Upper lobe of left lung (tissue), 6 donors: ENCODE results near the gene CRYGC. TPM values are rescaled to one million over a fixed set of nuclear protein-coding genes. Genes with fewer than 3 reads are reported as not detected.
"Not testable (repeated sequence)": the region's sequence is repeated elsewhere in the genome, so short reads cannot be mapped to it uniquely, and the experiment has no call there.

ENCODE experiments used
- ATAC-seq, 2 donors: fragments of 200-7000 bp; cut with Tn5 transposase; one replicate each; pipeline ENCODE4 v1.9.1; 2022; ENCODE audit warnings: mild to moderate bottlenecking in 2 of 2, moderate library complexity in 2 of 2; ENCODE audit not compliant: low FRiP score in 2 of 2
- DNase-seq, 2 donors: peaks; one replicate each; pipeline ENCODE4 v3.0.0-alpha.2; 2019 to 2020
- H3K27ac ChIP-seq, 4 donors: fragments of 200-600 bp; sonication (generic); one replicate each; pipeline ENCODE4 v1.5.1; 2016 to 2019
- H3K27me3 ChIP-seq, 4 donors: fragments of 200-600 bp; sonication (generic); one replicate each; pipeline ENCODE4 v1.5.1; 2017 to 2019
- H3K36me3 ChIP-seq, 4 donors: fragments of 200-600 bp; sonication (generic); one replicate each; pipeline ENCODE4 v1.5.1; 2016 to 2019
- H3K4me1 ChIP-seq, 4 donors: fragments of 200-600 bp; sonication (generic); one replicate each; pipeline ENCODE4 v1.5.1; 2018 to 2019
- H3K4me3 ChIP-seq, 4 donors: fragments of 200-600 bp; sonication (generic); one replicate each; pipeline ENCODE4 v1.5.1; 2017 to 2019; ENCODE audit warnings: mild to moderate bottlenecking in 2 of 4, moderate library complexity in 1 of 4
- H3K9me3 ChIP-seq, 4 donors: fragments of 200-600 bp; sonication (generic); one replicate each; pipeline ENCODE4 v1.5.1; 2018 to 2019
- CTCF ChIP-seq, 6 experiments: fragments of 450-650 bp in 4 of 6; fragments of 200-600 bp in 2 of 6; sonication (generic) in 2 of 6; IDR thresholded peaks; one replicate each; pipeline ENCODE4 v1.5.1; 2016 to 2019; ENCODE audit warnings: antibody characterized with exemption in 6 of 6
- EP300 ChIP-seq, 4 donors: sonication (generic); formaldehyde crosslinking; IDR thresholded peaks; one replicate each; pipeline ENCODE4 v1.5.1; 2017; ENCODE audit warnings: antibody characterized with exemption in 4 of 4, control low read depth in 2 of 4
- POLR2A ChIP-seq, 4 donors: fragments of 450-650 bp; IDR thresholded peaks; one replicate each; pipeline ENCODE4 v1.5.1; 2016 to 2017; ENCODE audit warnings: antibody characterized with exemption in 4 of 4, mild to moderate bottlenecking in 2 of 4
- POLR2AphosphoS5 ChIP-seq, 2 donors: sonication (generic); formaldehyde crosslinking; IDR thresholded peaks; one replicate each; pipeline ENCODE4 v1.5.1; 2017; ENCODE audit warnings: antibody characterized with exemption in 2 of 2
- WGBS, 2 donors: methylation state at CpG; one replicate each; pipeline ENCODE4 v1.1.5; 2017 to 2018; 5-methylcytosine and 5-hydroxymethylcytosine counted together
- total RNA-seq, 6 donors: library from RNA; depleted of rRNA in 4 of 6; stranded (reverse); fragments of >200 nt in 4 of 6; gene quantifications; one replicate each; pipeline versions ENCODE4 v1.1.0 to v1.2.1, GENCODE V29; 2016 to 2021
- donor health status: DM: no; HTN: no; CAD: no; lungs with moderate emphysema.
- donor health status: DM: no; HTN: yes; CAD: no; lungs with severe emphysema.

CRYGC gene
- total RNA-seq, 6 donors from 2014 or later: not detected

DNA sequence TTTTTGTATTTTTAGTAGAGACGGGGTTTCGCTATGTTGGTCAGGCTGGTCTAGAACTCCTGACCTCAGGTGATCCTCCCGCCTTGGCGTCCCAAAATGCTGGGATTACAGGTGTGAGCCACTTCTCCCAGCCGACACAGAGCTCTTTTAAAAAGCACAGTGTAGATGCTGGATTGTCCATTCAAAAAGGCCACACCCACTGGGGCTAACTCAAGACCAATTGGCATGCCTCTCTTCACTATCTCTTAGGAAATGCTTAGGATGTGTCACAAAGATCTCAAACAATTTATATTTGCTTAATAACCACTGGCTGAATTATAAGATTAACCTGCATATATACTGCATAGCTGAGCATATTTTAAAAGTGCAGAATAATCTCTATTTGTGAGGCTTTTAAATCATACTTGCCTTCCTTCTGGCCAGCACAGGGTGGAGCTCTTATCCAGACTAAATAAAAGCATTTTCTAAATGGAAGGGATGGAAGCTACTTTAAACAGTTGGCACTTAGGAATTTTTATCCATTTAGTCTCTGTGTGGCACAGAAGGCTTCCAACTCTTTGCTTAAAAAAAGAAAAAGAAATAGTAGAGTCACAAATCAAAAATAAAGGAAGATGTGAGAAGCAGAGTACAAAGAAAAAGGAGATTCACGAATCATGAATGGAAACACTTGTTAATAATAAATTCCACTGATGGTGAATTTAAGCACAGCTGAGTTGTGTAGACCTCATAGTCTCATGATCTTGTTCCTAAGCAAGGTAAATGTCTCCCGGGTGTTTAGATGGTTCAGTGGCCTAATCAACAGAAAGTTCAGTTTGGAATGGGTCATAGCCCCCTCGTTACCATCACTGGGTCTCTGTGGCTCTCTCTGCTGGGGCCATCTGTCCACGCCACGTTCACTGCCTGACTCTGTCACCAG lies 27.7 kb downstream of the CRYGC start:
- Histone ChIP-seq H3K27ac (no peak overlapping the region), H3K9me3 (no peaks in the 10 kb centered on the region), H3K36me3 (no peaks in the 10 kb centered on the region), H3K4me3 (no peak overlapping the region), H3K27me3 (no peaks in the 10 kb centered on the region), H3K4me1 (no peaks in the 10 kb centered on the region)
- no peak for TF ChIP-seq POLR2A (IDR thresholded peaks at IDR 0.05)
- TF ChIP-seq POLR2AphosphoS5 (IDR thresholded peaks at IDR 0.05): no peak
- no peak for TF ChIP-seq EP300 (IDR thresholded peaks at IDR 0.05)
- TF ChIP-seq CTCF (IDR thresholded peaks at IDR 0.05): peak in 1 of 6 experiments; percentile 10
- ATAC-seq (peak in 1 of 2 donors; percentile 52), DNase-seq (no peak)
- 43 to 57% methylated on average over 10 of the region's 10 CpGs for whole genome bisulfite sequencing, 2 donors

DNA sequence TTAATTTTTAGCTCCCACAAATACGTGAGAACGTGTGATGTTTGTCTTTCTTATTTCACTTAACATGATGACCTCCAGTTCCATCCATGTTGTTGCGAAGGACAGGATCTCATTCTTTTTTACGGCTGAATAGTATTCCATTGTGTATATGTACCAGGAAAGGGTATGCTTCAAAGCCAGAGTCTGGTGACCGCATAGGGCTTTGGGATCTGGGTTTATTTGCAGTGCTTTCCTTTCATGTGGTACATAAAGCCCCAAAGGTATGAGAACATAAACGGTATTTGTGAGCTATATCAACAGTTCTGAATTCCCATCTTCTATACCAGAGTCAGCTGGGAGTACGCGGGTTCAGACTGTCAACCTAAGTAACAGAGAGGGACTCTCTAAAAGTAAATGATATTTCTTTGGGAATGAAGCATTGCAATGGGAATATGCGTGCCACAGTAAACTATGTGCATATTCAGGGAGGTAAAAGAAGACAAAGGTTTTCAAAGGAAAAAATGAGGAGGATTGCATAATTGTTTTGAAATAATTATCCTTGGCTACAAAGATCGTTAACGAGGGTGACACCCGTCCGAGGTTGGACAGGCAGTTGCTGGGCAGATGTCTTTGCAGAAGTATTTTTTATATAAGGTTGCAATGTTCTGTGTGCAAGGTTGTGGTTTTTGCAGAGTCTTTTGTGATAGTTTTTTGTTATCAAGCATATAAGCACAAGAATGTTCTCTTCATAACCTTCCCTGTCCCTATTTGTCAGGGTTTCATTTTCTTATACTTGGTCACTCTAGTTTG lies 29.8 kb downstream of the CRYGC start:
- Histone ChIP-seq H3K4me1 (no peaks in the 10 kb centered on the region), H3K36me3 (no peaks in the 10 kb centered on the region), H3K27me3 (no peaks in the 10 kb centered on the region), H3K4me3 (no peak overlapping the region), H3K27ac (no peak overlapping the region), H3K9me3 (no peaks in the 10 kb centered on the region)
- TF ChIP-seq POLR2A (IDR thresholded peaks at IDR 0.05) (no peak), EP300 (IDR thresholded peaks at IDR 0.05) (no peak), CTCF (IDR thresholded peaks at IDR 0.05) (no peak), POLR2AphosphoS5 (IDR thresholded peaks at IDR 0.05) (no peak)
- DNase-seq (no peak), ATAC-seq (no peak)
- WGBS, 2 donors: 74 to 77% methylated on average over 13 of the region's 13 CpGs

- not testable (repeated sequence) for H3K27me3 ChIP-seq, H3K36me3 ChIP-seq, ATAC-seq, H3K4me1 ChIP-seq, H3K4me3 ChIP-seq, DNase-seq, H3K9me3 ChIP-seq, H3K27ac ChIP-seq
- WGBS, 2 donors: 89 to 100% methylated on average over 1 of the region's 1 CpG
Measured at GRCh38 chr2:208098701-208099100, 30.9 kb downstream of the CRYGC start.

- 52 to 65% methylated on average over 2 of the region's 2 CpGs for WGBS, 2 donors
- DNase-seq (no peak), ATAC-seq (no peak)
- Histone ChIP-seq H3K4me1 (no peaks in the 10 kb centered on the region), H3K4me3 (no peak overlapping the region), H3K27ac (no peak overlapping the region), H3K36me3 (no peaks in the 10 kb centered on the region), H3K9me3 (no peaks in the 10 kb centered on the region), H3K27me3 (no peaks in the 10 kb centered on the region)
- TF ChIP-seq CTCF (IDR thresholded peaks at IDR 0.05) (no peak), POLR2A (IDR thresholded peaks at IDR 0.05) (no peak), POLR2AphosphoS5 (IDR thresholded peaks at IDR 0.05) (no peak)
Measured at GRCh38 chr2:208098267-208098666, 31.4 kb downstream of the CRYGC start.

GRCh38 chr2:208097801-208098200 lies 31.8 kb downstream of the CRYGC start:
- 72 to 83% methylated on average over 5 of the region's 5 CpGs for whole genome bisulfite sequencing, 2 donors
- H3K27me3 ChIP-seq: no peaks in the 10 kb centered on the region
- no peaks in the 10 kb centered on the region for H3K36me3 ChIP-seq
- H3K4me3 ChIP-seq: no peak overlapping the region
- TF ChIP-seq POLR2A (IDR thresholded peaks at IDR 0.05) (no peak), POLR2AphosphoS5 (IDR thresholded peaks at IDR 0.05) (no peak), CTCF (IDR thresholded peaks at IDR 0.05) (no peak)
- DNase-seq: no peak
- no peaks in the 10 kb centered on the region for H3K4me1 ChIP-seq
- H3K27ac ChIP-seq: no peak overlapping the region
- ATAC-seq: no peak
- H3K9me3 ChIP-seq: no peaks in the 10 kb centered on the region
